ENCODE data around the gene C20orf204. TPM values are rescaled to one million over a fixed set of nuclear protein-coding genes. Genes with fewer than 3 reads are reported as not detected.

Gene C20orf204
- polyA plus RNA-seq, 1 donor from 2014 or later, result 6.0 TPM

DNA sequence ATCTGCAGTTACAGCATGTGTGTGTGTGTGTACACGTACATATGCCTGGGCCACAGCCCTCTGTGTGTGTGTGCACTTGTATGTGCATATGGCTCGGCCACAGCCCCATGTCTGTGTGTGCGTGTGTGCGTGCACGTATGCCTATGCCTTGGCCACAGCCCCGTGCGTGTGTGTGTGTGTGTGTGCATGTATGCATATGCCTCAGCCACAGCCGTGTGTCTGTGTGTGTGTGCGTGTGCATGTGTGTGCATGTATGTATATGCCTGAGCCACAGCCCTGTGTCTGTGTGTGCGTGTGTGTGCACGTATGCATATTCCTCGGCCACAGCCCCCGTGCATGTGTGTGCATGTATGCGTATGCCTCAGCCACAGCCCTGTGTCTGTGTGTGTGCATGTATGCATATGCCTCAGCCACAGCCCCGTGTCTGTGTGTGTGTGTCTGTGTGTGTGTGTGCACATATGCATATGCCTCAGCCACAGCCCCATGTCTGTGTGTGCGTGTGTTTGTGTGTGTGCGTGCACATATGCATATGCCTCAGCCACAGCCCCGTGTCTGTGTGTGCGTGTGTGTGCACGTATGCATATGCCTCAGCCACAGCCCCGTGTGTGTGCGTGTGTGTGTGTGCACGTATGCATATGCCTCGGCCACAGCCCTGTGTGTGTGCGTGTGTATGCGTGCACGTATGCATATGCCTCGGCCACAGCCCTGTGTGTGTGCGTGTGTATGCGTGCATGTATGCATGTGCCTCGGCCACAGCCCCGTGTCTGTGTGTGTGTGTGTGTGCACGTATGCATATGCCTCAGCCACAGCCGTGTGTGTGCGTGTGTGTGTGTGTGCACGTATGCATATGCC is 14.6 kb upstream of the C20orf204 start:
- Histone ChIP-seq H3K9me2 (ENCODE audit: insufficient read depth, low read length) (no peaks in the 10 kb centered on the region), H4K20me1 (ENCODE audit: insufficient read depth) (no peaks in the 10 kb centered on the region), H2AFZ (ENCODE audit: low read depth, low read length) (no peak overlapping the region), H3K4me2 (ENCODE audit: low read length) (no peak overlapping the region), H3K79me2 (replicated peaks; ENCODE audit: insufficient read depth, low read length) (no peaks in the 10 kb centered on the region), H3K4me3 (ENCODE audit: low read length) (no peak overlapping the region), H3K9me3 (ENCODE audit: low read length) (no peaks in the 10 kb centered on the region), H3F3A (ENCODE audit: insufficient read depth, low read length, poor library complexity, severe bottlenecking) (no peaks in the 10 kb centered on the region), H3K27ac (ENCODE audit: low read length) (no peak overlapping the region), H3K36me3 (ENCODE audit: insufficient read depth, low read length) (no peaks in the 10 kb centered on the region), H3K9ac (ENCODE audit: low read length) (no peak overlapping the region), H3K27me3 (ENCODE audit: insufficient read depth, low read depth, low read length) (no peaks in the 10 kb centered on the region)
- TF ChIP-seq RAD21 (conservative IDR thresholded peaks at IDR 0.05) (no peak), EZH2 (IDR thresholded peaks at IDR 0.05; ENCODE audit: borderline replicate concordance, insufficient read depth, low read length, poor library complexity, severe bottlenecking) (no peak), TAF1 (IDR thresholded peaks at IDR 0.05; ENCODE audit: low read depth) (no peak), SMC3 (conservative IDR thresholded peaks at IDR 0.05; ENCODE audit: poor library complexity) (no peak), POLR2AphosphoS5 (IDR thresholded peaks at IDR 0.05) (no peak), EP300 (conservative IDR thresholded peaks at IDR 0.05; ENCODE audit: poor library complexity, severe bottlenecking) (no peak), MXI1 (conservative IDR thresholded peaks at IDR 0.05; ENCODE audit: poor library complexity, severe bottlenecking) (no peak)
- TF ChIP-seq, protein P1, sequence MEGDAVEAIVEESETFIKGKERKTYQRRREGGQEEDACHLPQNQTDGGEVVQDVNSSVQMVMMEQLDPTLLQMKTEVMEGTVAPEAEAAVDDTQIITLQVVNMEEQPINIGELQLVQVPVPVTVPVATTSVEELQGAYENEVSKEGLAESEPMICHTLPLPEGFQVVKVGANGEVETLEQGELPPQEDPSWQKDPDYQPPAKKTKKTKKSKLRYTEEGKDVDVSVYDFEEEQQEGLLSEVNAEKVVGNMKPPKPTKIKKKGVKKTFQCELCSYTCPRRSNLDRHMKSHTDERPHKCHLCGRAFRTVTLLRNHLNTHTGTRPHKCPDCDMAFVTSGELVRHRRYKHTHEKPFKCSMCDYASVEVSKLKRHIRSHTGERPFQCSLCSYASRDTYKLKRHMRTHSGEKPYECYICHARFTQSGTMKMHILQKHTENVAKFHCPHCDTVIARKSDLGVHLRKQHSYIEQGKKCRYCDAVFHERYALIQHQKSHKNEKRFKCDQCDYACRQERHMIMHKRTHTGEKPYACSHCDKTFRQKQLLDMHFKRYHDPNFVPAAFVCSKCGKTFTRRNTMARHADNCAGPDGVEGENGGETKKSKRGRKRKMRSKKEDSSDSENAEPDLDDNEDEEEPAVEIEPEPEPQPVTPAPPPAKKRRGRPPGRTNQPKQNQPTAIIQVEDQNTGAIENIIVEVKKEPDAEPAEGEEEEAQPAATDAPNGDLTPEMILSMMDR (IDR thresholded peaks at IDR 0.05; ENCODE audit: poor library complexity, severe bottlenecking), result no peak
- TF ChIP-seq, protein P2, sequence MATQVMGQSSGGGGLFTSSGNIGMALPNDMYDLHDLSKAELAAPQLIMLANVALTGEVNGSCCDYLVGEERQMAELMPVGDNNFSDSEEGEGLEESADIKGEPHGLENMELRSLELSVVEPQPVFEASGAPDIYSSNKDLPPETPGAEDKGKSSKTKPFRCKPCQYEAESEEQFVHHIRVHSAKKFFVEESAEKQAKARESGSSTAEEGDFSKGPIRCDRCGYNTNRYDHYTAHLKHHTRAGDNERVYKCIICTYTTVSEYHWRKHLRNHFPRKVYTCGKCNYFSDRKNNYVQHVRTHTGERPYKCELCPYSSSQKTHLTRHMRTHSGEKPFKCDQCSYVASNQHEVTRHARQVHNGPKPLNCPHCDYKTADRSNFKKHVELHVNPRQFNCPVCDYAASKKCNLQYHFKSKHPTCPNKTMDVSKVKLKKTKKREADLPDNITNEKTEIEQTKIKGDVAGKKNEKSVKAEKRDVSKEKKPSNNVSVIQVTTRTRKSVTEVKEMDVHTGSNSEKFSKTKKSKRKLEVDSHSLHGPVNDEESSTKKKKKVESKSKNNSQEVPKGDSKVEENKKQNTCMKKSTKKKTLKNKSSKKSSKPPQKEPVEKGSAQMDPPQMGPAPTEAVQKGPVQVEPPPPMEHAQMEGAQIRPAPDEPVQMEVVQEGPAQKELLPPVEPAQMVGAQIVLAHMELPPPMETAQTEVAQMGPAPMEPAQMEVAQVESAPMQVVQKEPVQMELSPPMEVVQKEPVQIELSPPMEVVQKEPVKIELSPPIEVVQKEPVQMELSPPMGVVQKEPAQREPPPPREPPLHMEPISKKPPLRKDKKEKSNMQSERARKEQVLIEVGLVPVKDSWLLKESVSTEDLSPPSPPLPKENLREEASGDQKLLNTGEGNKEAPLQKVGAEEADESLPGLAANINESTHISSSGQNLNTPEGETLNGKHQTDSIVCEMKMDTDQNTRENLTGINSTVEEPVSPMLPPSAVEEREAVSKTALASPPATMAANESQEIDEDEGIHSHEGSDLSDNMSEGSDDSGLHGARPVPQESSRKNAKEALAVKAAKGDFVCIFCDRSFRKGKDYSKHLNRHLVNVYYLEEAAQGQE (IDR thresholded peaks at IDR 0.05; ENCODE audit: borderline replicate concordance), result no peak

DNA sequence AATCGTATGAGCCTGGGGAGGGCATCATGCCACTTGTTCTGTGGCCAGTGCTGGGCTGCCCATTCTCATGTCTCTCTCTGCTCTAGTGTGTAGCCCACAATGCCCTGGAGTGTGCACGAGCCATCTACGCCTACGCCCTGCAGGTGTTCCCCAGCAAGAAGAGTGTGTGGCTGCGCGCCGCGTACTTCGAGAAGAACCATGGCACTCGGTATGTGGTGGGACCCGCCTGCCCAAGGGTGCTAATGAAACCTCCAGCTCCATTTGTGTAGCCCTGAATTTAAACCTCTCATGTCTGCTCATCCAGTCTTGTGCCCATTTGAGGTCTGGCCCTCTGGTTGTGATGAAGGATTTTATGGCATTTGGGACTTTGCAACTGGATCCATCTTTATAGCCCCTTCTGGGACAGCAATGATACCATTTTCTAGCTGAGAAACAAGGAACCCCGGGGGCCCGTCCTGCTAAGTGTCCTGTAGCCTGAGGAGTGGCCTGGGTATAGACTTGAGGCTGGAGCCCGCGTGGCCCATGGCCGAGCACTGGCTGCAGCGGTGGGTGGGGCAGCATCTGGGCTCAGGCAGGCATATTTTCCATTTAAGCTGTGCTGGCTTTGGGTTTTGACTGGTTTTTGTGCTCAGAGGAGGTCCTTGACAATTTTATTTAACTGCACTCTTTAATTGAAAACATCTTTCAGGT is 13.2 kb upstream of the C20orf204 start:
- TF ChIP-seq SMC3 (conservative IDR thresholded peaks at IDR 0.05; ENCODE audit: poor library complexity), result no peak
- TF ChIP-seq MXI1 (conservative IDR thresholded peaks at IDR 0.05; ENCODE audit: poor library complexity, severe bottlenecking), result no peak
- TF ChIP-seq, protein P1 (IDR thresholded peaks at IDR 0.05; ENCODE audit: poor library complexity, severe bottlenecking), result no peak
- Histone ChIP-seq H3K4me3 (ENCODE audit: low read length) (no peak overlapping the region), H3K9me3 (ENCODE audit: low read length) (no peaks in the 10 kb centered on the region), H3F3A (ENCODE audit: insufficient read depth, low read length, poor library complexity, severe bottlenecking) (no peaks in the 10 kb centered on the region), H3K27me3 (ENCODE audit: insufficient read depth, low read depth, low read length) (no peaks in the 10 kb centered on the region), H4K20me1 (ENCODE audit: insufficient read depth) (no peaks in the 10 kb centered on the region), H3K9me2 (ENCODE audit: insufficient read depth, low read length) (no peaks in the 10 kb centered on the region), H3K4me2 (ENCODE audit: low read length) (no peak overlapping the region), H3K27ac (ENCODE audit: low read length) (no peak overlapping the region), H3K79me2 (replicated peaks; ENCODE audit: insufficient read depth, low read length) (no peaks in the 10 kb centered on the region), H2AFZ (ENCODE audit: low read depth, low read length) (no peak overlapping the region), H3K36me3 (ENCODE audit: insufficient read depth, low read length) (peaks cover 8% of the 10 kb centered on the region), H3K9ac (ENCODE audit: low read length) (no peak overlapping the region)

Data from neural cell (in vitro differentiated cells).